SIG-M5 treated with dmso at 0.1 percent for 504 hours (cell line): ENCODE results near the gene UBE2D2.
A peak's percentile ranks its signal among the peaks of the same experiment; 100 is the strongest.
"Not testable (repeated sequence)": the region's sequence is repeated elsewhere in the genome, so short reads cannot be mapped to it uniquely, and the experiment has no call there.

Source experiments
- DNase-seq: peaks from one replicate; lab custom pipeline; 2025; ENCODE audit not compliant: unreplicated experiment; lab: John Stamatoyannopoulos, UW

Gene UBE2D2

GRCh38 chr5:139578325-139578724 is 17.2 kb downstream of the UBE2D2 start:
- DNase-seq: no peak

- not testable (repeated sequence) for DNase-seq
Observed at GRCh38 chr5:139582181-139582580, 21.0 kb downstream of the UBE2D2 start.

GRCh38 chr5:139584137-139584536 is 23.0 kb downstream of the UBE2D2 start:
- DNase-seq: no peak

- not testable (repeated sequence) for DNase-seq
Observed at GRCh38 chr5:139588116-139588515, 27.0 kb downstream of the UBE2D2 start.

GRCh38 chr5:139588962-139589361 is 27.8 kb downstream of the UBE2D2 start:
- no peak for DNase-seq

- no peak for DNase-seq
Observed at GRCh38 chr5:139592289-139592688, 31.1 kb downstream of the UBE2D2 start.

- DNase-seq: not testable (repeated sequence)
Observed at GRCh38 chr5:139593076-139593475, 31.9 kb downstream of the UBE2D2 start.

GRCh38 chr5:139593716-139594319 is 32.7 kb downstream of the UBE2D2 start:
- DNase-seq: no peak

- DNase-seq: no peak
Observed at GRCh38 chr5:139597134-139597533, 36.0 kb downstream of the UBE2D2 start.

- DNase-seq: not testable (repeated sequence)
Observed at GRCh38 chr5:139598601-139598965, 37.4 kb downstream of the UBE2D2 start.

- DNase-seq: peak; percentile 50
Observed at GRCh38 chr5:139600336-139600949, 39.3 kb downstream of the UBE2D2 start.

- DNase-seq: no peak
Observed at GRCh38 chr5:139601429-139601828, 40.3 kb downstream of the UBE2D2 start.

- not testable (repeated sequence) for DNase-seq
Observed at GRCh38 chr5:139601948-139602347, 40.8 kb downstream of the UBE2D2 start.

- no peak for DNase-seq
Observed at GRCh38 chr5:139605887-139606286, 44.7 kb downstream of the UBE2D2 start.

- DNase-seq: no peak
Observed at GRCh38 chr5:139611703-139612584, 50.8 kb downstream of the UBE2D2 start.

- DNase-seq: no peak
Observed at GRCh38 chr5:139619861-139620260, 58.7 kb downstream of the UBE2D2 start.

- not testable (repeated sequence) for DNase-seq
Observed at GRCh38 chr5:139625398-139625797, 64.3 kb downstream of the UBE2D2 start.

GRCh38 chr5:139630855-139631254 is 69.7 kb downstream of the UBE2D2 start:
- no peak for DNase-seq

GRCh38 chr5:139631520-139632165 is 70.5 kb downstream of the UBE2D2 start:
- DNase-seq: no peak

- peak; percentile 78 for DNase-seq
Observed at GRCh38 chr5:139633295-139634027, 72.3 kb downstream of the UBE2D2 start.

GRCh38 chr5:139634028-139634325 is 72.8 kb downstream of the UBE2D2 start:
- no peak for DNase-seq
